GM23338 (cell line): Measurements from ENCODE around the gene CDK5RAP2. TPM values are rescaled to one million over a fixed set of nuclear protein-coding genes. Genes with fewer than 3 reads are reported as not detected.

ENCODE experiments used
- ATAC-seq: fragments of 200-7000 bp; cut with Tn5 transposase; 3 replicates; pipeline ENCODE4 v1.9.1; 2020
- DNase-seq: peaks from one replicate; pipeline ENCODE4 v3.0.0-alpha.2; 2015; ENCODE audit warnings: low spot score
- H2AFZ ChIP-seq: fragments of 200-600 bp; sonication (generic); 2 replicates; pipeline ENCODE4 v1.8.0; 2016; ENCODE audit warnings: antibody characterized with exemption, mild to moderate bottlenecking, moderate library complexity
- H3F3A ChIP-seq: fragments of 200-600 bp; sonication (generic); replicated peaks from 2 replicates; pipeline ENCODE4 v1.8.0; 2017; ENCODE audit warnings: antibody characterized with exemption, mixed run types, low read depth
- H3K27ac ChIP-seq: fragments of 200-600 bp; sonication (generic); 2 replicates; pipeline ENCODE4 v1.6.1; 2016; ENCODE audit warnings: low read depth
- H3K27me3 ChIP-seq: fragments of 200-600 bp; sonication (generic); 2 replicates; pipeline ENCODE4 v1.8.0; 2016; ENCODE audit warnings: mild to moderate bottlenecking, mixed run types, moderate library complexity; ENCODE audit not compliant: insufficient read depth
- H3K36me3 ChIP-seq: fragments of 200-600 bp; sonication (generic); 2 replicates; pipeline ENCODE4 v1.8.0; 2016; ENCODE audit warnings: mild to moderate bottlenecking; ENCODE audit not compliant: insufficient read depth
- H3K4me1 ChIP-seq: fragments of 200-600 bp; sonication (generic); 2 replicates; pipeline ENCODE4 v1.8.0; 2016; ENCODE audit warnings: mild to moderate bottlenecking, moderate library complexity; ENCODE audit not compliant: insufficient read depth
- H3K4me2 ChIP-seq: fragments of 200-600 bp; sonication (generic); 2 replicates; pipeline ENCODE4 v1.7.1; 2017; ENCODE audit warnings: mixed run types
- H3K4me3 ChIP-seq: fragments of 200-600 bp; sonication (generic); 2 replicates; pipeline ENCODE4 v1.6.1; 2016; ENCODE audit warnings: mixed run types
- H3K79me2 ChIP-seq: fragments of 200-600 bp; sonication (generic); replicated peaks from 2 replicates; pipeline ENCODE4 v1.8.0; 2017; ENCODE audit warnings: mild to moderate bottlenecking; ENCODE audit not compliant: insufficient read depth
- H3K9me2 ChIP-seq: fragments of 200-600 bp; sonication (generic); 2 replicates; pipeline ENCODE4 v1.8.0; 2017; ENCODE audit not compliant: insufficient read depth
- H4K20me1 ChIP-seq: fragments of 200-600 bp; sonication (generic); replicated peaks from 2 replicates; pipeline ENCODE4 v1.8.0; 2017; ENCODE audit warnings: mild to moderate bottlenecking; ENCODE audit not compliant: insufficient read depth
- H3K27ac Mint-ChIP-seq: 2 replicates; pipeline ENCODE4 v1.8.0; 2020; ENCODE audit warnings: inconsistent platforms, mild to moderate bottlenecking, moderate library complexity, mixed read lengths
- H3K27me3 Mint-ChIP-seq: 3 replicates; pipeline ENCODE4 v1.8.0; 2022; ENCODE audit warnings: low read depth, mild to moderate bottlenecking, moderate library complexity, mixed read lengths, inconsistent platforms; ENCODE audit not compliant: insufficient read depth, poor library complexity
- H3K36me3 Mint-ChIP-seq: 3 replicates; pipeline ENCODE4 v1.8.0; 2021; ENCODE audit warnings: low read depth, mild to moderate bottlenecking, inconsistent platforms, moderate library complexity, mixed read lengths
- H3K4me1 Mint-ChIP-seq: 3 replicates; pipeline ENCODE4 v1.8.0; 2020; ENCODE audit warnings: mild to moderate bottlenecking, inconsistent platforms, mixed read lengths
- H3K4me3 Mint-ChIP-seq: 3 replicates; pipeline ENCODE4 v1.8.0; 2021; ENCODE audit warnings: moderate library complexity, mild to moderate bottlenecking, inconsistent platforms, mixed read lengths
- H3K9me3 Mint-ChIP-seq: 3 replicates; pipeline ENCODE4 v1.8.0; 2020; ENCODE audit warnings: moderate library complexity, mild to moderate bottlenecking, inconsistent platforms, mixed read lengths
- CTCF ChIP-seq, 2 experiments: fragments of 200-600 bp in 1 of 2; sonication (generic) in 1 of 2; conservative IDR thresholded peaks; 2 replicates each; pipeline versions ENCODE4 v1.5.1 to v1.6.1; 2016 to 2017; ENCODE audit warnings: antibody characterized with exemption in 2 of 2, low read depth in 2 of 2, mild to moderate bottlenecking in 2 of 2, moderate library complexity in 1 of 2
- EZH2 ChIP-seq: fragments of 200-600 bp; sonication (generic); IDR thresholded peaks from one replicate; pipeline ENCODE4 v1.8.0; 2017; ENCODE audit warnings: antibody characterized with exemption, mild to moderate bottlenecking, low read depth; ENCODE audit not compliant: unreplicated experiment
- JUNB ChIP-seq: IDR thresholded peaks from one replicate; pipeline ENCODE4 v1.6.1; 2016; ENCODE audit warnings: antibody characterized with exemption; ENCODE audit not compliant: unreplicated experiment
- POLR2AphosphoS5 ChIP-seq: IDR thresholded peaks from 2 replicates; pipeline ENCODE4 v1.6.1; 2016; ENCODE audit warnings: antibody characterized with exemption, low read depth
- ZNF114 ChIP-seq: fragments of 250-450 bp; sonication (Bioruptor Pico); IDR thresholded peaks from 2 replicates; pipeline ENCODE4 v1.5.0; 2020; ENCODE audit warnings: mild to moderate bottlenecking, moderate library complexity
- ZNF331 ChIP-seq: fragments of 250-450 bp; sonication (Bioruptor Pico); IDR thresholded peaks from 2 replicates; pipeline ENCODE4 v1.5.0; 2020; ENCODE audit warnings: low read depth, mild to moderate bottlenecking, moderate library complexity
- polyA plus RNA-seq: library from polyadenylated mRNA; unstranded; fragments of >200 nt; fragmentation: Nextera tagmentation; extraction: Ambion mirVana; gene quantifications from 2 replicates; pipeline ENCODE4 v1.2.1, GENCODE V29; 2016
- total RNA-seq: library from RNA; depleted of rRNA; stranded (reverse); fragments of >200 nt; shearing (Covaris generic); gene quantifications from 2 replicates; pipeline ENCODE4 v1.2.3, GENCODE V29; 2014
- TF ChIP-seq, protein P1 (sequence below): IDR thresholded peaks from 2 replicates; pipeline ENCODE4 v1.6.1; 2016; ENCODE audit warnings: antibody characterized with exemption
- TF ChIP-seq, protein P2 (sequence below): IDR thresholded peaks from one replicate; pipeline ENCODE4 v1.6.1; 2018; ENCODE audit warnings: antibody characterized with exemption; ENCODE audit not compliant: unreplicated experiment

The CDK5RAP2 gene
- total and polyA plus RNA-seq, 2 experiments from 2014 or later = 50.7 to 65.7 TPM

DNA sequence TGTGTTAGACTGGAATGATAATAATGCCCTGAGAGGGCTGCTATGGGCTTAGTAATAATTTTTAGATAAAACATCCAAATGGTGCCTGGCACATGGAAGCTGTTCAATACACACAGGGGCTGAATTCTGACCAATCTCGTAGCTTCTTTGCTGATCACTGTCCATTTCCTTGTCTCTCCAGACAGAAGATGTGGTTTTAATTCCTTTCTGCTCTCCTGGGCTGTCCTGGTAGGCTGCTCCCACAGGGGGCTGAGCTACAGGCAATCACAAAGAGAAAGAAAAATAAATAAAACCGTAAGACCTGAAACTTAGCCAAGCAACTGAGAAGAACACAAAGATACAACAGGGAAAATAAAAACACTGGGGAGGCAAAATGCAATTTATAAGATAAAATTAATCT lies 136.5 kb downstream of the CDK5RAP2 start:
- no peaks in the 10 kb centered on the region for H3K9me2 ChIP-seq
- H3K27ac ChIP-seq = no peak overlapping the region
- H3K4me1 ChIP-seq = no peaks in the 10 kb centered on the region
- Mint-ChIP-seq H3K4me3 (no peak overlapping the region), H3K4me1 (no peaks in the 10 kb centered on the region), H3K36me3 (peaks cover 28% of the 10 kb centered on the region), H3K27me3 (no peaks in the 10 kb centered on the region), H3K27ac (no peak overlapping the region), H3K9me3 (no peaks in the 10 kb centered on the region)
- no peak for DNase-seq
- no peak overlapping the region for H2AFZ ChIP-seq
- H3K4me2 ChIP-seq = no peak overlapping the region
- peaks cover 7% of the 10 kb centered on the region; the same call in 1 of the 2 replicates for H4K20me1 ChIP-seq
- no peak for ATAC-seq
- no peaks in the 10 kb centered on the region for H3K27me3 ChIP-seq
- H3K79me2 ChIP-seq = no peaks in the 10 kb centered on the region
- H3K4me3 ChIP-seq = no peak overlapping the region
- peaks cover 5% of the 10 kb centered on the region; the same call in 1 of the 2 replicates for H3K36me3 ChIP-seq
- no peak for TF ChIP-seq ZNF114 (CRISPR knock-in tag)
- TF ChIP-seq CTCF (conservative IDR thresholded peaks at IDR 0.05; ENCODE audit: low read depth in 2 of 2) = no peak
- H3F3A ChIP-seq = no peaks in the 10 kb centered on the region

DNA sequence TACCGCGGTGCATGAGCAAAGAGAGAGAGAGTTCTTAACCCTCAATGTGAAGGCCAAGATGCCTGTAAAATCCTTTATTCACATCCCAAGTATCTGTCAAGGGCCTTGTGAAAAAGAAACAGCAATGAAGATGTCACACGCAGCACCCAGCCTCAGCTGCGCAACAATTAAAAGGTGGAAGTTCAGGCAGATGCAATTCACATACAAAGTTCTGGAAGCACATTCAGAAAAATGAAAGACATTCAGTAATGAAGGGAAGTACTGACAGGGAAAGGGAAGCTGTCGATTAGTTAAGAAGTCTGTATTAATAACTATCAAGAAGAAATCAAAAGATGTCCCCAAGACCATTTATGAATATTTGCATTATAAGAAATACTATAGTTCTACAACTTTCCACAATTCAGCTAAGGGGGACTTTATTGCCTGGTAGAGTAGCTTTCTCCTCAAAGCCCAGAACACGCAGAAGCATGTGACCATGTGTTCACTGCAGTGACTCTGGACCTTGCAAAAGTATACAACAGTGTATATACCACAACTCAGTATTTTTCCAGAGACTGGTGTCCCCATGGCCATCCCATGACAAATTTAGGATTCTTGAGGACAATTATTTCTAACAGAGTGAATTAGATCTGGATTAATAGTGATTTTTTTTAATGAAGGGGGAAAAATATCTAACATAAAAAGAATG lies 137.5 kb downstream of the CDK5RAP2 start:
- Mint-ChIP-seq H3K4me3 (no peak overlapping the region), H3K4me1 (no peaks in the 10 kb centered on the region), H3K27ac (no peak overlapping the region), H3K9me3 (no peaks in the 10 kb centered on the region), H3K27me3 (no peaks in the 10 kb centered on the region), H3K36me3 (peaks cover 33% of the 10 kb centered on the region)
- no peak overlapping the region for H3K4me3 ChIP-seq
- H3K4me1 ChIP-seq = no peaks in the 10 kb centered on the region
- H3K27ac ChIP-seq = no peak overlapping the region
- no peaks in the 10 kb centered on the region for H3K27me3 ChIP-seq
- H3K79me2 ChIP-seq = no peaks in the 10 kb centered on the region
- no peaks in the 10 kb centered on the region for H3F3A ChIP-seq
- H4K20me1 ChIP-seq = peaks cover 7% of the 10 kb centered on the region; the same call in 1 of the 2 replicates
- no peaks in the 10 kb centered on the region for H3K9me2 ChIP-seq
- no peak for ATAC-seq
- no peak overlapping the region for H3K4me2 ChIP-seq
- peaks cover 10% of the 10 kb centered on the region; the same call in 1 of the 2 replicates for H3K36me3 ChIP-seq
- H2AFZ ChIP-seq = no peak overlapping the region
- DNase-seq = no peak
- TF ChIP-seq ZNF331 (no peak), POLR2AphosphoS5 (no peak), EZH2 (no peak), JUNB (no peak)
- TF ChIP-seq, protein P1, sequence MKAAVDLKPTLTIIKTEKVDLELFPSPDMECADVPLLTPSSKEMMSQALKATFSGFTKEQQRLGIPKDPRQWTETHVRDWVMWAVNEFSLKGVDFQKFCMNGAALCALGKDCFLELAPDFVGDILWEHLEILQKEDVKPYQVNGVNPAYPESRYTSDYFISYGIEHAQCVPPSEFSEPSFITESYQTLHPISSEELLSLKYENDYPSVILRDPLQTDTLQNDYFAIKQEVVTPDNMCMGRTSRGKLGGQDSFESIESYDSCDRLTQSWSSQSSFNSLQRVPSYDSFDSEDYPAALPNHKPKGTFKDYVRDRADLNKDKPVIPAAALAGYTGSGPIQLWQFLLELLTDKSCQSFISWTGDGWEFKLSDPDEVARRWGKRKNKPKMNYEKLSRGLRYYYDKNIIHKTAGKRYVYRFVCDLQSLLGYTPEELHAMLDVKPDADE = no peak
- TF ChIP-seq, protein P2, sequence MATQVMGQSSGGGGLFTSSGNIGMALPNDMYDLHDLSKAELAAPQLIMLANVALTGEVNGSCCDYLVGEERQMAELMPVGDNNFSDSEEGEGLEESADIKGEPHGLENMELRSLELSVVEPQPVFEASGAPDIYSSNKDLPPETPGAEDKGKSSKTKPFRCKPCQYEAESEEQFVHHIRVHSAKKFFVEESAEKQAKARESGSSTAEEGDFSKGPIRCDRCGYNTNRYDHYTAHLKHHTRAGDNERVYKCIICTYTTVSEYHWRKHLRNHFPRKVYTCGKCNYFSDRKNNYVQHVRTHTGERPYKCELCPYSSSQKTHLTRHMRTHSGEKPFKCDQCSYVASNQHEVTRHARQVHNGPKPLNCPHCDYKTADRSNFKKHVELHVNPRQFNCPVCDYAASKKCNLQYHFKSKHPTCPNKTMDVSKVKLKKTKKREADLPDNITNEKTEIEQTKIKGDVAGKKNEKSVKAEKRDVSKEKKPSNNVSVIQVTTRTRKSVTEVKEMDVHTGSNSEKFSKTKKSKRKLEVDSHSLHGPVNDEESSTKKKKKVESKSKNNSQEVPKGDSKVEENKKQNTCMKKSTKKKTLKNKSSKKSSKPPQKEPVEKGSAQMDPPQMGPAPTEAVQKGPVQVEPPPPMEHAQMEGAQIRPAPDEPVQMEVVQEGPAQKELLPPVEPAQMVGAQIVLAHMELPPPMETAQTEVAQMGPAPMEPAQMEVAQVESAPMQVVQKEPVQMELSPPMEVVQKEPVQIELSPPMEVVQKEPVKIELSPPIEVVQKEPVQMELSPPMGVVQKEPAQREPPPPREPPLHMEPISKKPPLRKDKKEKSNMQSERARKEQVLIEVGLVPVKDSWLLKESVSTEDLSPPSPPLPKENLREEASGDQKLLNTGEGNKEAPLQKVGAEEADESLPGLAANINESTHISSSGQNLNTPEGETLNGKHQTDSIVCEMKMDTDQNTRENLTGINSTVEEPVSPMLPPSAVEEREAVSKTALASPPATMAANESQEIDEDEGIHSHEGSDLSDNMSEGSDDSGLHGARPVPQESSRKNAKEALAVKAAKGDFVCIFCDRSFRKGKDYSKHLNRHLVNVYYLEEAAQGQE = no peak
